ENCODE results near the gene DCAF8L1. TPM values are rescaled to one million over a fixed set of nuclear protein-coding genes. Genes with fewer than 3 reads are reported as not detected.

DCAF8L1 gene
- total RNA-seq, 1 experiment from 2014 or later: not detected

DNA sequence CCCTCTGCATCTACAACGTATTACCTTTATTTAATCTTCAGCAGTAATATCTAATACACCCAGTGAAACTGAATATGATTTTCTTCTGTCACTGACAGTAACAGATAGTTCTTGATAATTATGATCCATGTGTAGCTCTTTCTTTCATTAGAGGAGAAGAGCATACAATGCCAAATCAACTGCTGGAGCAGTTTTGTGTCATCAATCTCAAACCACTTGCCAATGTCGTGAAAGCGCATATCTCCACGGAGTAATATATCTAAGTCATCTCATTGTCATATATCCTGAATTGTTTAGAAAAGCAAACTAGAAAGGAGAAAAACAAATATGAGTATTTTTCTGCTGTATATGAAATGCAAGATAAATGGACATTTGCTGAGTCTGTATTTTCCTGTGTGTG, 47.9 kb downstream of the DCAF8L1 start:
- Mint-ChIP-seq H3K4me3 (no peak overlapping the region), H3K36me3 (ENCODE audit: insufficient read depth in 1 of 3, low read depth in 3 of 3) (no peaks in the 10 kb centered on the region), H3K27me3 (ENCODE audit: low read depth) (no peaks in the 10 kb centered on the region), H3K27ac (no peak overlapping the region), H3K4me1 (no peaks in the 10 kb centered on the region), H3K9me3 (peaks cover 44% of the 10 kb centered on the region in 2 experiments)
- Histone ChIP-seq H2BK120ac (ENCODE audit: low read depth, low read length, poor library complexity, severe bottlenecking) (no peak overlapping the region), H3K4me2 (ENCODE audit: insufficient read depth, insufficient read length, low read length) (no peak overlapping the region), H2BK5ac (ENCODE audit: insufficient read length, low read length) (no peak overlapping the region), H3K27ac (ENCODE audit: insufficient read length, low read depth, low read length) (no peak overlapping the region), H3K56ac (ENCODE audit: insufficient read length, low read depth, low read length) (no peak overlapping the region), H4K91ac (ENCODE audit: insufficient read length, low read depth, low read length) (no peak overlapping the region), H3K23me2 (ENCODE audit: insufficient read length, low read depth, low read length, poor library complexity, severe bottlenecking) (no peaks in the 10 kb centered on the region), H3K79me2 (ENCODE audit: insufficient read depth, low read length) (no peaks in the 10 kb centered on the region), H3K27me3 (ENCODE audit: insufficient read depth, low read length) (no peaks in the 10 kb centered on the region), H2BK20ac (ENCODE audit: low read depth, low read length, poor library complexity, severe bottlenecking) (no peak overlapping the region), H2AFZ (ENCODE audit: low read length) (no peak overlapping the region), H3K14ac (ENCODE audit: insufficient read depth, low read length) (no peak overlapping the region), H3T11ph (ENCODE audit: low read length) (no peak overlapping the region), H2BK12ac (ENCODE audit: insufficient read length, low read depth, low read length) (no peak overlapping the region), H3K18ac (ENCODE audit: insufficient read length, low read depth, low read length) (no peak overlapping the region), H2AK5ac (ENCODE audit: insufficient read length, low read length) (no peak overlapping the region), H4K20me1 (ENCODE audit: control insufficient read depth, insufficient read depth, insufficient read length) (no peaks in the 10 kb centered on the region), H3K9me3 (ENCODE audit: control insufficient read depth, low read depth, low read length) (no peaks in the 10 kb centered on the region), H3K9ac (ENCODE audit: extremely low read depth, insufficient read length, low read length) (no peak overlapping the region), H4K5ac (ENCODE audit: insufficient read length, low read depth, low read length) (no peak overlapping the region), H2BK15ac (ENCODE audit: low read depth, low read length) (no peak overlapping the region), H4K8ac (replicated peaks; ENCODE audit: insufficient read length, low read depth, low read length) (no peak overlapping the region), H3K4ac (ENCODE audit: low read depth, low read length) (no peak overlapping the region), H3K79me1 (ENCODE audit: insufficient read depth, low read depth, low read length, poor library complexity, severe bottlenecking) (no peaks in the 10 kb centered on the region), H3K4me1 (ENCODE audit: insufficient read depth, low read length) (no peaks in the 10 kb centered on the region), H3K23ac (ENCODE audit: insufficient read length, low read depth, low read length) (no peak overlapping the region)
- DNase-seq: no peak
- TF ChIP-seq, protein P1, sequence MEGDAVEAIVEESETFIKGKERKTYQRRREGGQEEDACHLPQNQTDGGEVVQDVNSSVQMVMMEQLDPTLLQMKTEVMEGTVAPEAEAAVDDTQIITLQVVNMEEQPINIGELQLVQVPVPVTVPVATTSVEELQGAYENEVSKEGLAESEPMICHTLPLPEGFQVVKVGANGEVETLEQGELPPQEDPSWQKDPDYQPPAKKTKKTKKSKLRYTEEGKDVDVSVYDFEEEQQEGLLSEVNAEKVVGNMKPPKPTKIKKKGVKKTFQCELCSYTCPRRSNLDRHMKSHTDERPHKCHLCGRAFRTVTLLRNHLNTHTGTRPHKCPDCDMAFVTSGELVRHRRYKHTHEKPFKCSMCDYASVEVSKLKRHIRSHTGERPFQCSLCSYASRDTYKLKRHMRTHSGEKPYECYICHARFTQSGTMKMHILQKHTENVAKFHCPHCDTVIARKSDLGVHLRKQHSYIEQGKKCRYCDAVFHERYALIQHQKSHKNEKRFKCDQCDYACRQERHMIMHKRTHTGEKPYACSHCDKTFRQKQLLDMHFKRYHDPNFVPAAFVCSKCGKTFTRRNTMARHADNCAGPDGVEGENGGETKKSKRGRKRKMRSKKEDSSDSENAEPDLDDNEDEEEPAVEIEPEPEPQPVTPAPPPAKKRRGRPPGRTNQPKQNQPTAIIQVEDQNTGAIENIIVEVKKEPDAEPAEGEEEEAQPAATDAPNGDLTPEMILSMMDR (conservative IDR thresholded peaks at IDR 0.05): no peak
- WGBS (ENCODE audit: extremely low coverage, insufficient read length, low lambda C conversion rate): no CpG with 5 or more reads among the region's 4 CpGs

Other genes with a start within 250 kb of the DCAF8L1 start
- not detected in 2 replicates for gene MAGEB10, start 173.5 kb downstream of the DCAF8L1 start, total RNA-seq (2021)